Brain microvascular endothelial cell (primary cell): ENCODE measurements around the gene LZTR1.

Experiments used
- DNase-seq: peaks from one replicate; pipeline ENCODE4 v3.0.0-alpha.2; 2020
- H3K27ac ChIP-seq: fragments of 250-450 bp; sonication (Bioruptor Pico); 2 replicates; pipeline ENCODE4 v1.5.1; 2020; ENCODE audit warnings: mild to moderate bottlenecking, moderate library complexity
- H3K27me3 ChIP-seq: fragments of 250-450 bp; sonication (Bioruptor Pico); replicated peaks from 2 replicates; pipeline ENCODE4 v1.5.1; 2020; ENCODE audit warnings: mild to moderate bottlenecking
- H3K36me3 ChIP-seq: fragments of 250-450 bp; sonication (Bioruptor Pico); replicated peaks from 2 replicates; pipeline ENCODE4 v1.5.1; 2020; ENCODE audit warnings: mild to moderate bottlenecking
- H3K4me3 ChIP-seq: 2 replicates; pipeline ENCODE4 v1.5.1; 2011; ENCODE audit warnings: low read depth, mild to moderate bottlenecking, control low read depth, low read length, moderate library complexity
- in situ Hi-C: cut with HindIII; loops from 2 replicates; pipeline ENCODE4 v1.10.0; 2017; ENCODE audit warnings: low sequenced_read_pairs, low pct_ligation_motif_present
- TF ChIP-seq, protein P1 (sequence below): IDR thresholded peaks from 2 replicates; pipeline ENCODE4 v1.5.1; 2011; ENCODE audit warnings: low read depth, mild to moderate bottlenecking, moderate library complexity, low read length, control low read depth, inconsistent platforms; ENCODE audit errors: missing control alignments

Gene LZTR1

DNA sequence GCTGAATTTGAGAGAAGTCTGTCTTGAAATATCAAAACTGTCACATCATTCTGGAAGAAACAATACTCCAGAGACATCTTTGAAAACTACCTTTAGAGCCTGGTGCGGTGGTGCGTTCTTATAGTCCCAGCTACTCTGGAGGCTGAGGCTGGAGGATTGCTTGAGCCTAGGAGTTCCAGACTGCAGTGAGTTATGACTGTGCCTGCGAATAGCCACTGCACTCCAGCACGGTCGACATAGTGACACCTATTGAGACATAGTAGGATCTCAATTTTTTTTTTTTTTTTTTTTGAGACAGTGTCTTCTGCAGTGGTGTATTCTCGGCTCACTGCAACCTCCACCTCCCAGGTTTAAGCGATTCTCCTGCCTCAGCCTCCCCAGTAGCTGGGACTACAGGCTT lies 26.5 kb upstream of the LZTR1 start:
- Histone ChIP-seq H3K27me3 (no peaks in the 10 kb centered on the region), H3K27ac (no peak overlapping the region), H3K4me3 (no peak overlapping the region), H3K36me3 (peaks cover 29% of the 10 kb centered on the region)
- DNase-seq: no peak
- TF ChIP-seq, protein P1, sequence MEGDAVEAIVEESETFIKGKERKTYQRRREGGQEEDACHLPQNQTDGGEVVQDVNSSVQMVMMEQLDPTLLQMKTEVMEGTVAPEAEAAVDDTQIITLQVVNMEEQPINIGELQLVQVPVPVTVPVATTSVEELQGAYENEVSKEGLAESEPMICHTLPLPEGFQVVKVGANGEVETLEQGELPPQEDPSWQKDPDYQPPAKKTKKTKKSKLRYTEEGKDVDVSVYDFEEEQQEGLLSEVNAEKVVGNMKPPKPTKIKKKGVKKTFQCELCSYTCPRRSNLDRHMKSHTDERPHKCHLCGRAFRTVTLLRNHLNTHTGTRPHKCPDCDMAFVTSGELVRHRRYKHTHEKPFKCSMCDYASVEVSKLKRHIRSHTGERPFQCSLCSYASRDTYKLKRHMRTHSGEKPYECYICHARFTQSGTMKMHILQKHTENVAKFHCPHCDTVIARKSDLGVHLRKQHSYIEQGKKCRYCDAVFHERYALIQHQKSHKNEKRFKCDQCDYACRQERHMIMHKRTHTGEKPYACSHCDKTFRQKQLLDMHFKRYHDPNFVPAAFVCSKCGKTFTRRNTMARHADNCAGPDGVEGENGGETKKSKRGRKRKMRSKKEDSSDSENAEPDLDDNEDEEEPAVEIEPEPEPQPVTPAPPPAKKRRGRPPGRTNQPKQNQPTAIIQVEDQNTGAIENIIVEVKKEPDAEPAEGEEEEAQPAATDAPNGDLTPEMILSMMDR: no peak
- in situ Hi-C loops: no loop called here

GRCh38 chr22:20956258-20957101 lies 25.6 kb upstream of the LZTR1 start:
- peak; percentile 9 for DNase-seq
- TF ChIP-seq, protein P1: no peak

DNA sequence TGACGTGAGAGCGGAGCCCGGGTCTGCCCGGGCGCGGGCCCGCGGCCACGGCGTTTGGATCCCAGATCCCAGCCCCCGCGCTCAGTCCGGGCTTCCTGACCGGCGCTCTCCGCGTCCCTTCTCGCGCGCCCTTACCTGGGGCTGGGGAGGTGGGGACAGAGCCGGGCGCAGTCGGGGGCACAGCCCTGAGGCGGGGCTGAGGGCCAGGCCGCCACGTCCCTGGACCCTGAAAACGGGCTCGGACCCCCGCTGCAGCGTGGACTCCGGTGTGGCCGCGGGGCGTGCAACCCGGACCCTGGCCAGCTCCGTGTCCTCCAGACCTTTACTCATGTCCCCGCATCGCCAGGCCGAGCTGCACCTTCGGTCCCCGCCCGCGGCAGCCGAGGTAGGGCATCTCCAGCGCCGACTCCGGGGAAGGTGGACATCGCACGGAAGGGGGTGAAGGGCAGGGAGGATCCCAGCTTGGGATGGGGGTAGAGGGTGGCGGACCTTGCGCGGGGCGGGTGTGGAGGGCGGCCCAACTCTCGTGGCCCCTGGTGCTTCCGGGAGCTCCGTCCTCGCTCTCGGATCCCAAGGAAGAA lies 24.9 kb upstream of the LZTR1 start:
- no peak for DNase-seq
- in situ Hi-C loops: no loop called here
- no peaks in the 10 kb centered on the region for H3K27me3 ChIP-seq
- TF ChIP-seq, protein P1: peak; percentile 7
- H3K36me3 ChIP-seq: peaks cover 13% of the 10 kb centered on the region
- H3K27ac ChIP-seq: no peak overlapping the region
- peak overlapping the region; percentile 68 for H3K4me3 ChIP-seq

More at GRCh38 chr22:20956258-20957101, 25.6 kb upstream of the LZTR1 start:
- Histone ChIP-seq H3K27me3 (no peaks in the 10 kb centered on the region), H3K4me3 (peak overlapping the region; percentile 68), H3K27ac (no peak overlapping the region), H3K36me3 (peaks cover 20% of the 10 kb centered on the region)
- in situ Hi-C loops: no loop called here

- H3K27ac ChIP-seq: no peak overlapping the region
- H3K36me3 ChIP-seq: peaks cover 8% of the 10 kb centered on the region
- in situ Hi-C loops: no loop called here
- no peaks in the 10 kb centered on the region for H3K27me3 ChIP-seq
- no peak for DNase-seq
- peak overlapping the region; percentile 68 for H3K4me3 ChIP-seq
- TF ChIP-seq, protein P1: no peak
Observed at GRCh38 chr22:20957683-20958431, 24.2 kb upstream of the LZTR1 start.

DNA sequence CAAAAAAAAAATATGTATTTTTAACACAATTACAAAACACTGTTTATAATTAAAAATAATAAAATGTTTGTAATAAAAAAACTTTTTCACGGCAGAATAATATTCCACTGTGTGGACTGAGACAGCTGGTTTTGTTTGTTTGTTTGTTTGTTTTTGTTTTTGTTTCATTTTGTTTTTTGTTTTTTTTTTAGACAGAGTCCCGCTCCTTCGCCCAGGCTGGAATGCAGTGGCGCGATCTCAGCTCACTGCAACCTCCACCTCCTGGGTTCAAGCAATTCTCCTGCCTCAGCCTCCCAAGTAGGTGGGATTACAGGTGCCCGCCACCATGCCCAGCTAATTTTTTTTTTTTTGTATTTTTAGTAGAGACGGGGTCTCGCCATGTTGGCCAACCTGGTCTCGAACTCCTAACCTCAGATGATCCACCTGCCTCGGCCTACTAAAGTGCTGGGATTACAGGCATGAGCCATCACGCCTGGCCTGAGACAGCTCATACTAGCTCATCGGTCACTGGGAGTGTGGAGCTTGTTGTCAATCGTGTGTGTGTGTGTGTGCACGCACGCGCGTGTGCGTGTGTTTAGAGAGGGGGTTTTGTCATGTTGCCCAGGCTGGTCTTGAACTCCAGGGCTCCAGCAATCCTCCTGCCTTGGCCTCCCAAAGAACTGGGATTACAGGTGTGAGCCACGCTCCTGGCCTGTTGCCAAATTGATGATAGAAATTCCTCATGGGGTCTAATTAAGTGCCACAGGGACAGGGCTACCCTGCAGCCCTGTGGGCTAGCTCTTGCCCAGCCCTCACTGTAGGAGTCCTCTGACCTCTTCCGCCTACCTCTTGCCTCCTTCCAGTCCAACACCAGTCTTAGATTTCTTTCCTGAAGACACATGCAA lies 22.3 kb upstream of the LZTR1 start:
- Histone ChIP-seq H3K36me3 (no peaks in the 10 kb centered on the region), H3K4me3 (no peak overlapping the region), H3K27me3 (peaks cover 6% of the 10 kb centered on the region), H3K27ac (no peak overlapping the region)
- no peak for DNase-seq
- TF ChIP-seq, protein P1: no peak
- in situ Hi-C loops: no loop called here
